ENCODE measurements around the gene SEL1L2.

SEL1L2 gene

DNA sequence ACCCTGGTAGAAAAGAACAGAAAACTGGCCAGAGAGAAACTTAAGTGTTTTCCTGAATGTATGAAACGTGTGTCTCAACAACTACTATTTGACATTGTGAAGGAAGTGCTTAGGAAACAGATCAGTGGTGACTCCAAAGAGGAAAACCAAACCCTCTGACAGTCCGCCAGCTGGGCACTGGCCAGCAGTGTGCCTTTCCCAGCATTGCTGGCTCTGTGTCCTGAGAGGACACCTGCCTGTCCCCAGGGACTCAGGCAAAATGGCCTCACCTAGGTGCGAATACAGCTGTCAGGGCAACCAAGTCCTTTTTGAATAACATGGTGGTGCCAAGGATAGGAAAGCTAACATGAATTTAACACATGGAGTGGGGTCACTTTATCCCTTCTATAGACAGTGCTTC lies 133.1 kb downstream of the SEL1L2 start:
- H3K27me3 ChIP-seq (ENCODE audit: insufficient read depth, low read length, poor library complexity): no peaks in the 10 kb centered on the region
- no peak overlapping the region for H4K5ac ChIP-seq (ENCODE audit: low read length)
- no CpG with 5 or more reads among the region's 3 CpGs for WGBS (ENCODE audit: extremely low coverage, insufficient coverage, low lambda C conversion rate)
- no peaks in the 10 kb centered on the region for H3K36me3 ChIP-seq (ENCODE audit: control insufficient read depth, insufficient read depth, low read length)
- no peak overlapping the region for H3K4ac ChIP-seq (ENCODE audit: low read depth, low read length)
- no peak overlapping the region for H3K18ac ChIP-seq (ENCODE audit: low read length)
- DNase-seq: no peak
- no peaks in the 10 kb centered on the region for H3K79me1 ChIP-seq (ENCODE audit: low read length)
- H3K4me3 ChIP-seq (ENCODE audit: low read length): no peak overlapping the region
- no peak overlapping the region for H2BK15ac ChIP-seq (replicated peaks; ENCODE audit: low read depth)
- no peak overlapping the region for H2BK5ac ChIP-seq (ENCODE audit: low read length)
- H2BK120ac ChIP-seq (ENCODE audit: low read depth, low read length): no peak overlapping the region
- H3K56ac ChIP-seq (ENCODE audit: low read length): no peak overlapping the region
- H3K27ac ChIP-seq (ENCODE audit: low read depth, low read length): no peak overlapping the region
- no peak overlapping the region for H4K8ac ChIP-seq (ENCODE audit: low read depth, low read length)
- no peaks in the 10 kb centered on the region for H3K79me2 ChIP-seq (ENCODE audit: control insufficient read depth, insufficient read depth, low read length)
- H3K23ac ChIP-seq (ENCODE audit: low read length): no peak overlapping the region
- no peak overlapping the region for H2AK5ac ChIP-seq (ENCODE audit: low read length)
- H3K4me1 ChIP-seq (ENCODE audit: control insufficient read depth, low read depth, low read length): no peaks in the 10 kb centered on the region
- H3K9ac ChIP-seq (ENCODE audit: low read length): no peak overlapping the region
- no peak overlapping the region for H3K4me2 ChIP-seq (ENCODE audit: low read length)

DNA sequence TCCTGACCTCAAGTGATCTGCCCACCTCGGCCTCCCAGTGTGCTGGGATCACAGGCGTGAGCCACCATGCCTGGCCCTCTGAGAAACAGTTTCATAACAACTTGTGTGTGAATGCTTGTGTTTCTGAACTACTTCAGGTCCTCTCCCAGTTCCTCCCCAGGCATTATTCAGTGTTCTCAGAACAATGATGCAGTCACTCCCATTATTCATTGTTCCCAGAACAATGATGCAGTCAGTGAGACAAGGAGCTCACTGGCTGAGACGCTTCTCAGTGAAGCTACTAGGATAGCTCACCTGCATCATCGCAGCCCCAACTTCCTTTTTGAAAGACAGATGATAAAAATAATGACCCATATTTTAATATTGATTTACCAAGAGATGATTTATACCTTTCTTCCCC lies 134.1 kb downstream of the SEL1L2 start:
- H2BK120ac ChIP-seq (ENCODE audit: low read depth, low read length): no peak overlapping the region
- H2AK5ac ChIP-seq (ENCODE audit: low read length): no peak overlapping the region
- no peak overlapping the region for H3K56ac ChIP-seq (ENCODE audit: low read length)
- no peak overlapping the region for H3K27ac ChIP-seq (ENCODE audit: low read depth, low read length)
- whole genome bisulfite sequencing (ENCODE audit: extremely low coverage, insufficient coverage, low lambda C conversion rate): no CpG with 5 or more reads among the region's 4 CpGs
- H3K36me3 ChIP-seq (ENCODE audit: control insufficient read depth, insufficient read depth, low read length): no peaks in the 10 kb centered on the region
- H3K23ac ChIP-seq (ENCODE audit: low read length): no peak overlapping the region
- H3K9ac ChIP-seq (ENCODE audit: low read length): no peak overlapping the region
- no peak overlapping the region for H2BK5ac ChIP-seq (ENCODE audit: low read length)
- H3K79me2 ChIP-seq (ENCODE audit: control insufficient read depth, insufficient read depth, low read length): no peaks in the 10 kb centered on the region
- no peak overlapping the region for H2BK15ac ChIP-seq (replicated peaks; ENCODE audit: low read depth)
- H3K27me3 ChIP-seq (ENCODE audit: insufficient read depth, low read length, poor library complexity): no peaks in the 10 kb centered on the region
- H3K18ac ChIP-seq (ENCODE audit: low read length): no peak overlapping the region
- no peaks in the 10 kb centered on the region for H3K4me1 ChIP-seq (ENCODE audit: control insufficient read depth, low read depth, low read length)
- no peak overlapping the region for H4K5ac ChIP-seq (ENCODE audit: low read length)
- H3K4ac ChIP-seq (ENCODE audit: low read depth, low read length): no peak overlapping the region
- no peak overlapping the region for H4K8ac ChIP-seq (ENCODE audit: low read depth, low read length)
- DNase-seq: peak; percentile 56
- H3K4me3 ChIP-seq (ENCODE audit: low read length): no peak overlapping the region
- H3K79me1 ChIP-seq (ENCODE audit: low read length): no peaks in the 10 kb centered on the region
- no peak overlapping the region for H3K4me2 ChIP-seq (ENCODE audit: low read length)

DNA sequence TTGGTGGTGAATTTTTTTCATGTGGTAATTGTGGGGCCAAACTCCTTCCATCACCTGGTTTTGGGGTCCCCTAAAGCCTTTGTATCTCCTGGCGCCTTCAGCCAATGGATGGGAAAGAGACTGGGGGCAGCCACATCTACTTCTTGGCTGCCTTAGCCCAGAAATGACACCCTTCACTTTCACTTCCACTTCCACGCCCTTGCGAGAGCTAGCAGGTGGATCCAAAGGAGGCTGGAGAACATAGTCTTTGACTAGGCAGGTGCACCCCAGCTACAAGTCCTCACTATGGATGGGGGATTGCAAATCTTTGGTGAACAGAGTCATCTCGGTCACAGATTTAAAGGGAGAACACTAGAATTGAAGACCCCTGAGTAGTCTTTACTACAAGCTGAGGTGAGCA lies 134.8 kb downstream of the SEL1L2 start:
- Histone ChIP-seq H3K79me2 (ENCODE audit: control insufficient read depth, insufficient read depth, low read length) (no peaks in the 10 kb centered on the region), H4K8ac (ENCODE audit: low read depth, low read length) (no peak overlapping the region), H3K27me3 (ENCODE audit: insufficient read depth, low read length, poor library complexity) (no peaks in the 10 kb centered on the region), H3K79me1 (ENCODE audit: low read length) (no peaks in the 10 kb centered on the region), H3K4me3 (ENCODE audit: low read length) (no peak overlapping the region), H3K9ac (ENCODE audit: low read length) (no peak overlapping the region), H3K56ac (ENCODE audit: low read length) (no peak overlapping the region), H2AK5ac (ENCODE audit: low read length) (no peak overlapping the region), H2BK5ac (ENCODE audit: low read length) (no peak overlapping the region), H3K18ac (ENCODE audit: low read length) (no peak overlapping the region), H2BK120ac (ENCODE audit: low read depth, low read length) (no peak overlapping the region), H3K4me1 (ENCODE audit: control insufficient read depth, low read depth, low read length) (no peaks in the 10 kb centered on the region), H2BK15ac (replicated peaks; ENCODE audit: low read depth) (no peak overlapping the region), H3K4me2 (ENCODE audit: low read length) (no peak overlapping the region), H3K36me3 (ENCODE audit: control insufficient read depth, insufficient read depth, low read length) (no peaks in the 10 kb centered on the region), H3K4ac (ENCODE audit: low read depth, low read length) (no peak overlapping the region), H3K23ac (ENCODE audit: low read length) (no peak overlapping the region), H4K5ac (ENCODE audit: low read length) (no peak overlapping the region), H3K27ac (ENCODE audit: low read depth, low read length) (no peak overlapping the region)
- no peak for DNase-seq
- WGBS (ENCODE audit: extremely low coverage, insufficient coverage, low lambda C conversion rate): no CpG with 5 or more reads among the region's 4 CpGs

DNA sequence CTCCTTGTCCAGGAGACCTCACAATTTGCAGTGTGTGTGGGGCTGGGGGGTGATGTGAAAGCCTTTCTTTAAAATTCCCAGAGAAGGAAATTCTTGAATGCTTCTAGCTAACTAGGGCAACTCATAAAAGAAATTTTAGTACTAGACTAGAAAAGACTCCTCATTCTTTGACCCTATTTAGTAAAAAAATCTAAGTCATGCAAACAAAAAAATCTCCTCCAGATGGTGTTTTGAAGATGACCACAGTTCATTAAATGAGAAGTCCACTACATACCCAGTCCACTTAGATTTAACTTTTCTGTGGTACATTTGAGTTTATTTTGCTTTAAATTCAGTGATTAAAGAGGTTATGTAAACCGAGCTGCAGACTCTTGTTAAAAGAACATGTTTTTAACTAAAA lies 138.1 kb downstream of the SEL1L2 start:
- no peaks in the 10 kb centered on the region for H3K36me3 ChIP-seq (ENCODE audit: control insufficient read depth, insufficient read depth, low read length)
- no peak for DNase-seq
- no peak overlapping the region for H2BK120ac ChIP-seq (ENCODE audit: low read depth, low read length)
- no peaks in the 10 kb centered on the region for H3K4me1 ChIP-seq (ENCODE audit: control insufficient read depth, low read depth, low read length)
- H3K79me1 ChIP-seq (ENCODE audit: low read length): no peaks in the 10 kb centered on the region
- no peaks in the 10 kb centered on the region for H3K79me2 ChIP-seq (ENCODE audit: control insufficient read depth, insufficient read depth, low read length)
- H3K27ac ChIP-seq (ENCODE audit: low read depth, low read length): no peak overlapping the region
- no peak overlapping the region for H3K9ac ChIP-seq (ENCODE audit: low read length)
- H3K4me2 ChIP-seq (ENCODE audit: low read length): no peak overlapping the region
- H3K27me3 ChIP-seq (ENCODE audit: insufficient read depth, low read length, poor library complexity): no peaks in the 10 kb centered on the region
- H4K5ac ChIP-seq (ENCODE audit: low read length): no peak overlapping the region
- H3K18ac ChIP-seq (ENCODE audit: low read length): no peak overlapping the region
- no peak overlapping the region for H4K8ac ChIP-seq (ENCODE audit: low read depth, low read length)
- no peak overlapping the region for H2BK5ac ChIP-seq (ENCODE audit: low read length)
- no peak overlapping the region for H3K56ac ChIP-seq (ENCODE audit: low read length)
- no peak overlapping the region for H3K4me3 ChIP-seq (ENCODE audit: low read length)
- WGBS (ENCODE audit: extremely low coverage, insufficient coverage, low lambda C conversion rate): no CpG with 5 or more reads among the region's 1 CpG
- H3K4ac ChIP-seq (ENCODE audit: low read depth, low read length): no peak overlapping the region
- no peak overlapping the region for H3K23ac ChIP-seq (ENCODE audit: low read length)
- no peak overlapping the region for H2BK15ac ChIP-seq (replicated peaks; ENCODE audit: low read depth)
- H2AK5ac ChIP-seq (ENCODE audit: low read length): no peak overlapping the region

DNA sequence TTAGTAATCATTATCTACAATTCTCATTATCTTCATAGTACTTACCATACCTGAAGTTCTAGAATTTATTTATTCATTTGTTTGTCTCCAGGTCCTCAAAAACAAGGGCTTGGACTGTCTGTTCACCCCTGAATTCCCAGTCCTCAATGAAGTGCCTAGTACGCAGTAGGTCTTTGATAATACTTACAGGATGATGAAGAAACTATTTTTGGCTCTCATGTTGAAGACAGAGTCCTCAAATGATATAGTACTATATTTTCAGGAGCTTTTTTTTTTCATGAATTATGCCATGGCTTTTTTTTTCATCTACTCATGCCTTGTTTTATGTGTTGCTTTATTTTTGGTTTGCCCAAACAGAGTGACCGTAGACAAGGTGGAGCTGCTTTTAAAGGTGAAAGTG lies 139.1 kb downstream of the SEL1L2 start:
- H3K79me2 ChIP-seq (ENCODE audit: control insufficient read depth, insufficient read depth, low read length): no peaks in the 10 kb centered on the region
- no peak overlapping the region for H3K18ac ChIP-seq (ENCODE audit: low read length)
- no peak overlapping the region for H2BK5ac ChIP-seq (ENCODE audit: low read length)
- no peak overlapping the region for H2AK5ac ChIP-seq (ENCODE audit: low read length)
- no peak overlapping the region for H3K27ac ChIP-seq (ENCODE audit: low read depth, low read length)
- no peak overlapping the region for H3K9ac ChIP-seq (ENCODE audit: low read length)
- H2BK15ac ChIP-seq (replicated peaks; ENCODE audit: low read depth): no peak overlapping the region
- H4K8ac ChIP-seq (ENCODE audit: low read depth, low read length): no peak overlapping the region
- no peaks in the 10 kb centered on the region for H3K4me1 ChIP-seq (ENCODE audit: control insufficient read depth, low read depth, low read length)
- H3K23ac ChIP-seq (ENCODE audit: low read length): no peak overlapping the region
- no peak for DNase-seq
- no peak overlapping the region for H2BK120ac ChIP-seq (ENCODE audit: low read depth, low read length)
- H3K4ac ChIP-seq (ENCODE audit: low read depth, low read length): no peak overlapping the region
- no peak overlapping the region for H3K56ac ChIP-seq (ENCODE audit: low read length)
- no peaks in the 10 kb centered on the region for H3K27me3 ChIP-seq (ENCODE audit: insufficient read depth, low read length, poor library complexity)
- H4K5ac ChIP-seq (ENCODE audit: low read length): no peak overlapping the region
- H3K4me2 ChIP-seq (ENCODE audit: low read length): no peak overlapping the region
- H3K4me3 ChIP-seq (ENCODE audit: low read length): no peak overlapping the region
- no CpG with 5 or more reads among the region's 2 CpGs for WGBS (ENCODE audit: extremely low coverage, insufficient coverage, low lambda C conversion rate)
- no peaks in the 10 kb centered on the region for H3K36me3 ChIP-seq (ENCODE audit: control insufficient read depth, insufficient read depth, low read length)
- H3K79me1 ChIP-seq (ENCODE audit: low read length): no peaks in the 10 kb centered on the region

DNA sequence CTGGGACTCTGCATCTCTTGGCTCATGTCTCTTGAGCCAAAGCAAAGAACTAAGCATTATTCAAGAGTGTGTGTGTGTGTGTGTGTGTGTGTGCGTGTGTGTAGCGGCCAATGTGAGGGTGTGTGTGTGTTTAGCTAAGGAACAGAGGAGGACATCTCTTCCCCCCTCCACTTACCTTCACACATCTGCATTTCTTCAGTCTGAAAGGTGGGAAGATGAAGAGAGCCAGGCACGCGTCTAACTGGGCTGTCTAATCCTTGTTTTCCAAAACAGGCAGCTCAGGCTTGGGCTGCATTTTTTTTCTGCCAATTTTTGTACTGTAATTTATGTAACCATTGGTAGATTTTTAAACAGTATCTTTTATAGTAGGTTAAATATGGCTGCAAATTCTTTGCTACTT lies 146.1 kb downstream of the SEL1L2 start:
- Histone ChIP-seq H3K79me2 (ENCODE audit: control insufficient read depth, insufficient read depth, low read length) (no peaks in the 10 kb centered on the region), H2BK120ac (ENCODE audit: low read depth, low read length) (no peak overlapping the region), H3K27me3 (ENCODE audit: insufficient read depth, low read length, poor library complexity) (no peaks in the 10 kb centered on the region), H2AK5ac (ENCODE audit: low read length) (no peak overlapping the region), H3K23ac (ENCODE audit: low read length) (no peak overlapping the region), H3K4me3 (ENCODE audit: low read length) (no peak overlapping the region), H3K36me3 (ENCODE audit: control insufficient read depth, insufficient read depth, low read length) (no peaks in the 10 kb centered on the region), H3K4me1 (ENCODE audit: control insufficient read depth, low read depth, low read length) (no peaks in the 10 kb centered on the region), H2BK5ac (ENCODE audit: low read length) (no peak overlapping the region), H3K79me1 (ENCODE audit: low read length) (no peaks in the 10 kb centered on the region), H4K8ac (ENCODE audit: low read depth, low read length) (no peak overlapping the region), H3K9ac (ENCODE audit: low read length) (no peak overlapping the region), H3K4ac (ENCODE audit: low read depth, low read length) (no peak overlapping the region), H3K27ac (ENCODE audit: low read depth, low read length) (no peak overlapping the region), H3K18ac (ENCODE audit: low read length) (no peak overlapping the region), H4K5ac (ENCODE audit: low read length) (no peak overlapping the region), H2BK15ac (replicated peaks; ENCODE audit: low read depth) (no peak overlapping the region), H3K56ac (ENCODE audit: low read length) (no peak overlapping the region), H3K4me2 (ENCODE audit: low read length) (no peak overlapping the region)
- no peak for DNase-seq
- WGBS (ENCODE audit: extremely low coverage, insufficient coverage, low lambda C conversion rate): no CpG with 5 or more reads among the region's 4 CpGs
